ENCODE data around the gene SLC9C1.

The SLC9C1 gene

GRCh38 chr3:112304611-112305010 is 10.6 kb upstream of the SLC9C1 start:
- Histone ChIP-seq H3K9ac (ENCODE audit: low read depth, low read length) (no peak overlapping the region), H3K27ac (ENCODE audit: low read depth, low read length) (peak overlapping the region; percentile 95), H3K4me3 (ENCODE audit: low read depth, low read length) (no peak overlapping the region), H3K36me3 (ENCODE audit: control insufficient read depth, insufficient read depth, low read length) (no peaks in the 10 kb centered on the region), H3K27me3 (ENCODE audit: control insufficient read depth, insufficient read depth, low read length) (no peaks in the 10 kb centered on the region), H3K9me3 (ENCODE audit: control insufficient read depth, insufficient read depth, low read length) (peaks cover 9% of the 10 kb centered on the region; the same call in 1 of the 2 replicates), H3K4me1 (ENCODE audit: control insufficient read depth, insufficient read depth, low read length) (peaks cover 49% of the 10 kb centered on the region)

GRCh38 chr3:112303764-112304325 is 9.8 kb upstream of the SLC9C1 start:
- peak overlapping the region; percentile 60 for H3K4me3 ChIP-seq (ENCODE audit: low read depth, low read length)
- H3K27me3 ChIP-seq (ENCODE audit: control insufficient read depth, insufficient read depth, low read length), result no peaks in the 10 kb centered on the region
- peaks cover 49% of the 10 kb centered on the region for H3K4me1 ChIP-seq (ENCODE audit: control insufficient read depth, insufficient read depth, low read length)
- H3K27ac ChIP-seq (ENCODE audit: low read depth, low read length), result peak overlapping the region; percentile 95
- peaks cover 9% of the 10 kb centered on the region; the same call in 1 of the 2 replicates for H3K9me3 ChIP-seq (ENCODE audit: control insufficient read depth, insufficient read depth, low read length)
- H3K9ac ChIP-seq (ENCODE audit: low read depth, low read length), result peak overlapping the region; percentile 66
- no peaks in the 10 kb centered on the region for H3K36me3 ChIP-seq (ENCODE audit: control insufficient read depth, insufficient read depth, low read length)

DNA sequence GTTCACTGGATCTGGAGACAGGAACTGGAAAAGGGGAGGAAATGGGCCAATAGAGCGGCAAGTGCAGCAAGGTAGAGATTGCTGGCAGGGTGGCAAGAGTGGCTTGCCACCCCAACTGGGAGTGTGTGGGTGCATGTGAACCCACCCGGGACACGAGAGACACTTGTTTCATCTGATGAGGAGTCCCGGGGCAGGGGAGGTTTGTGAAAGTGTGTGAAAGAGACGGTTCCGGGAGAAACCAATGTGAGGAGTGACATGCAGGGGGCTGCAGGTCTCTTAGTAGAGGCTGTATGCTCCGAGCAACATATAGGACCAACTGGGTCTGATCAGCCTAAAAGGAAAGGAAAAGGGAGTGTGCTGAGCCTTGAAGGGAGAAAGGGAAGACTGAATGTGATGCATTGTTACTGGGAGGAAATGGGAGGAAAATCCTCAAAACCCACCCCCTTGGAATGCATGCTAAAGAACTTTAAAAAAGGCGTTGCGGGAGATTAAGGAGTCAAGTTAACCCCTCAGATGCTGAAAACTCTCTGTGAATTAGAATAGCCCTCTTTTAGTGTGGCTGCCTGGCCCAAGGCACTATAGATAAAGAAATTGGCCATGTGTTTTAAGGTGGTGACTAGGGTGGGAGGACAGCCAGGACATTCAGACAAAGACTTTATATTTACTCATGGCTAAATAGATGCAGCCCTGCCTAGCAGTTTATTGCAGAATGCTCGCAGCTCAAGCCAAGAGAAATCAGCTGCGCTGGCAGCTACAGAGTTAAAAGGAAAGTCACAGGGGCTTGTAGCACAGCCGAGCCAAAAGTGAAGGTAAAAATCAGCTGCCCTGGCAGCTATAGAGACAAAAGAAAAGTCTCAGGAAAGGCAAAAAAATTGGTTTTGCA is 9.1 kb upstream of the SLC9C1 start:
- peak overlapping the region; percentile 60 for H3K4me3 ChIP-seq (ENCODE audit: low read depth, low read length)
- peaks cover 9% of the 10 kb centered on the region; the same call in 1 of the 2 replicates for H3K9me3 ChIP-seq (ENCODE audit: control insufficient read depth, insufficient read depth, low read length)
- H3K9ac ChIP-seq (ENCODE audit: low read depth, low read length), result peak overlapping the region; percentile 66
- H3K27me3 ChIP-seq (ENCODE audit: control insufficient read depth, insufficient read depth, low read length), result no peaks in the 10 kb centered on the region
- H3K36me3 ChIP-seq (ENCODE audit: control insufficient read depth, insufficient read depth, low read length), result no peaks in the 10 kb centered on the region
- H3K4me1 ChIP-seq (ENCODE audit: control insufficient read depth, insufficient read depth, low read length), result peaks cover 47% of the 10 kb centered on the region
- H3K27ac ChIP-seq (ENCODE audit: low read depth, low read length), result peak overlapping the region; percentile 95

GRCh38 chr3:112302150-112302830 is 8.3 kb upstream of the SLC9C1 start:
- peaks cover 9% of the 10 kb centered on the region; the same call in 1 of the 2 replicates for H3K9me3 ChIP-seq (ENCODE audit: control insufficient read depth, insufficient read depth, low read length)
- no peaks in the 10 kb centered on the region for H3K36me3 ChIP-seq (ENCODE audit: control insufficient read depth, insufficient read depth, low read length)
- H3K4me1 ChIP-seq (ENCODE audit: control insufficient read depth, insufficient read depth, low read length), result peaks cover 45% of the 10 kb centered on the region
- no peaks in the 10 kb centered on the region for H3K27me3 ChIP-seq (ENCODE audit: control insufficient read depth, insufficient read depth, low read length)
- H3K4me3 ChIP-seq (ENCODE audit: low read depth, low read length), result peak overlapping the region; percentile 41
- H3K9ac ChIP-seq (ENCODE audit: low read depth, low read length), result peak overlapping the region; percentile 24; the same call in 1 of the 2 replicates
- peak overlapping the region; percentile 95 for H3K27ac ChIP-seq (ENCODE audit: low read depth, low read length)

DNA sequence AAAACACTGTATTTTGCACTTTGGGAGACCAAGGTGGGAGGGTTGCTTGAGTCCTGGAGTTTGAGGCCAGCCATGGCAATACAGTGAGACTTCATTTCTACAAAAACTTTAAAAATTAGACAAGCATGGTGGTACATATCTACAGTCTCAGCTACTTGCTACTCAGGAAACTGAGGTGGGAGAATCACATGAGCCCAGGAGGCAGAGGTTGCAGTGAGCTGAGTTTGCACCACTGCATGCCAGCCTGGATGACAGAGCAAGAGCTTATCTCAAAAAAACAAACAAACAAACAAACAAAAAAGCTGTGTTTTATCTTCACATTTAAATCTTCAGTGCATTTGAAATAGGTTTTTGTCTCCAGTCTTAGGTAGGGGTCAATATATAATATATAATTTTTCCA is 4.8 kb upstream of the SLC9C1 start:
- Histone ChIP-seq H3K9me3 (ENCODE audit: control insufficient read depth, insufficient read depth, low read length) (peaks cover 9% of the 10 kb centered on the region; the same call in 1 of the 2 replicates), H3K9ac (ENCODE audit: low read depth, low read length) (no peak overlapping the region), H3K27me3 (ENCODE audit: control insufficient read depth, insufficient read depth, low read length) (no peaks in the 10 kb centered on the region), H3K4me1 (ENCODE audit: control insufficient read depth, insufficient read depth, low read length) (peaks cover 36% of the 10 kb centered on the region), H3K27ac (ENCODE audit: low read depth, low read length) (no peak overlapping the region), H3K36me3 (ENCODE audit: control insufficient read depth, insufficient read depth, low read length) (no peaks in the 10 kb centered on the region), H3K4me3 (ENCODE audit: low read depth, low read length) (no peak overlapping the region)

DNA sequence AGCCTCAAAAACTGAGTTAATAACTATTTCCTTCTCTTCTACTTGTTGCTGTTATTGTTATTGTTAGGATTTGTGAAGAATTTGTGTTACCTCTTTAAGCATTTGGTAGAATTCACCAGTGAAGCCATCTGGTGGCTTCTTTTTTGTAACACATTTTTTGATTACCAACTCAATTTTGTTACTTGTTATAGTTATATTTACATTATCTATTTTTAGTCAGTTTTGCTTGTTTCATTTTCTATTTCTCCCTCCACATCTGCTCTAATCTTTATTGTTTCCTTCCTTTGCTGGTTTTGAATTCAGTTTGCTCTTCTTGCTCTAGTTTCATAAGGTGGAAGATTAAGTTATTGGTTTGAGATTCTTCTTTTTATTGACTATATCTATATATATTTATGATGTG is 3.7 kb upstream of the SLC9C1 start:
- no peak overlapping the region for H3K27ac ChIP-seq (ENCODE audit: low read depth, low read length)
- peaks cover 32% of the 10 kb centered on the region for H3K4me1 ChIP-seq (ENCODE audit: control insufficient read depth, insufficient read depth, low read length)
- H3K27me3 ChIP-seq (ENCODE audit: control insufficient read depth, insufficient read depth, low read length), result no peaks in the 10 kb centered on the region
- H3K36me3 ChIP-seq (ENCODE audit: control insufficient read depth, insufficient read depth, low read length), result no peaks in the 10 kb centered on the region
- no peak overlapping the region for H3K4me3 ChIP-seq (ENCODE audit: low read depth, low read length)
- no peak overlapping the region for H3K9ac ChIP-seq (ENCODE audit: low read depth, low read length)
- peaks cover 9% of the 10 kb centered on the region; the same call in 1 of the 2 replicates for H3K9me3 ChIP-seq (ENCODE audit: control insufficient read depth, insufficient read depth, low read length)

- no peak overlapping the region for H3K9ac ChIP-seq (ENCODE audit: low read depth, low read length)
- no peak overlapping the region for H3K27ac ChIP-seq (ENCODE audit: low read depth, low read length)
- H3K9me3 ChIP-seq (ENCODE audit: control insufficient read depth, insufficient read depth, low read length), result no peaks in the 10 kb centered on the region
- H3K27me3 ChIP-seq (ENCODE audit: control insufficient read depth, insufficient read depth, low read length), result no peaks in the 10 kb centered on the region
- no peaks in the 10 kb centered on the region for H3K36me3 ChIP-seq (ENCODE audit: control insufficient read depth, insufficient read depth, low read length)
- H3K4me1 ChIP-seq (ENCODE audit: control insufficient read depth, insufficient read depth, low read length), result peaks cover 7% of the 10 kb centered on the region
- H3K4me3 ChIP-seq (ENCODE audit: low read depth, low read length), result no peak overlapping the region
Measured at GRCh38 chr3:112289011-112289410, 5.0 kb downstream of the SLC9C1 start.

DNA sequence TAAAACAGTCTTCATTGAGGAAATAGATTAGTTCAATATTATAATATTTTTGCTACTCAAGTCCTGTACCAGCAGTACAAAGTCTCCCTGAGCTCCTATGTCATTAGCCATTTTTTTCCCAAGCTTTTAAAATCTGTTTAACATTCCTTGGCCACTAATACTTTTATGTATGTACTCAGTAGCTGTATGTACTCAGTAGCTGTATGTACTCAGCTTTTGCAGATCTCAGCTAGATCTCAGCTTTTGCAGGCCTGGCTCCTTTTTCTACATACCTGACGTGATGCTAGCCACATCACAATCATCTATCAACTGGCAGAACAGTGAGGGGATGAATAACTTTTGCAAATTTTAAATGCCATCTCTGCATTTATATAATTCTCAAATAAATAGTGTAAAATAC is 13.8 kb downstream of the SLC9C1 start:
- Histone ChIP-seq H3K9ac (ENCODE audit: low read depth, low read length) (no peak overlapping the region), H3K27ac (ENCODE audit: low read depth, low read length) (no peak overlapping the region), H3K36me3 (ENCODE audit: control insufficient read depth, insufficient read depth, low read length) (no peaks in the 10 kb centered on the region)

GRCh38 chr3:112273536-112273935 is 20.5 kb downstream of the SLC9C1 start:
- Histone ChIP-seq H3K9me3 (ENCODE audit: control insufficient read depth, insufficient read depth, low read length) (no peaks in the 10 kb centered on the region), H3K4me1 (ENCODE audit: control insufficient read depth, insufficient read depth, low read length) (0 out of 2 replicates have a peak, but pooled peaks cover 2% of the 10 kb centered on the region), H3K36me3 (ENCODE audit: control insufficient read depth, insufficient read depth, low read length) (no peaks in the 10 kb centered on the region), H3K9ac (ENCODE audit: low read depth, low read length) (no peak overlapping the region), H3K4me3 (ENCODE audit: low read depth, low read length) (no peak overlapping the region), H3K27ac (ENCODE audit: low read depth, low read length) (no peak overlapping the region), H3K27me3 (ENCODE audit: control insufficient read depth, insufficient read depth, low read length) (no peaks in the 10 kb centered on the region)

More for the DNA sequence above, 13.8 kb downstream of the SLC9C1 start:
- Histone ChIP-seq H3K4me1 (ENCODE audit: control insufficient read depth, insufficient read depth, low read length) (no peaks in the 10 kb centered on the region), H3K27me3 (ENCODE audit: control insufficient read depth, insufficient read depth, low read length) (no peaks in the 10 kb centered on the region), H3K4me3 (ENCODE audit: low read depth, low read length) (no peak overlapping the region), H3K9me3 (ENCODE audit: control insufficient read depth, insufficient read depth, low read length) (no peaks in the 10 kb centered on the region)

DNA sequence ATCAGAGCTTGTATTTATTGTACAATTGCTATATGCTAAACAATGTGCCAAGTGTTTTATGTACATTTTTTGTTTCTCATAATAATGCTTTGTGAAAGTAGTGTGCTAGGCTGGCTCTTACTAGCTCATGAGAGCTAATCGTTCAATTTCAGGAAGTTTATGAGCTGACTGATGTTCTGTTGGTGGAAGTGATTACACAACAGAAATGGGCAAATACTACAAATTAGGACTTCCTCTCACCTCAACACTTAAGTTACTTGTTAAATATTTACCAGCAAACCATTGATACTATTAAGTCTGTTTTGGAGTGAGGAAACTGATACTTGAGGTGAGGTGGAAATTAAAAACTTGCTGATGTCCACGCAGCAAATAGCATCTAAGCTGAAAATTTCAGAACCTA is 32.3 kb downstream of the SLC9C1 start:
- Histone ChIP-seq H3K4me3 (ENCODE audit: low read depth, low read length) (no peak overlapping the region), H3K4me1 (ENCODE audit: control insufficient read depth, insufficient read depth, low read length) (no peaks in the 10 kb centered on the region), H3K36me3 (ENCODE audit: control insufficient read depth, insufficient read depth, low read length) (no peaks in the 10 kb centered on the region), H3K9ac (ENCODE audit: low read depth, low read length) (no peak overlapping the region), H3K27ac (ENCODE audit: low read depth, low read length) (no peak overlapping the region), H3K27me3 (ENCODE audit: control insufficient read depth, insufficient read depth, low read length) (no peaks in the 10 kb centered on the region), H3K9me3 (ENCODE audit: control insufficient read depth, insufficient read depth, low read length) (no peaks in the 10 kb centered on the region)

- H3K4me3 ChIP-seq (ENCODE audit: low read depth, low read length), result no peak overlapping the region
- no peak overlapping the region for H3K9ac ChIP-seq (ENCODE audit: low read depth, low read length)
- H3K27me3 ChIP-seq (ENCODE audit: control insufficient read depth, insufficient read depth, low read length), result no peaks in the 10 kb centered on the region
- no peaks in the 10 kb centered on the region for H3K4me1 ChIP-seq (ENCODE audit: control insufficient read depth, insufficient read depth, low read length)
- H3K27ac ChIP-seq (ENCODE audit: low read depth, low read length), result no peak overlapping the region
- H3K9me3 ChIP-seq (ENCODE audit: control insufficient read depth, insufficient read depth, low read length), result no peaks in the 10 kb centered on the region
- no peaks in the 10 kb centered on the region for H3K36me3 ChIP-seq (ENCODE audit: control insufficient read depth, insufficient read depth, low read length)
Measured at GRCh38 chr3:112260563-112260962, 33.5 kb downstream of the SLC9C1 start.
